Osteoblast (primary cell): Measurements from ENCODE around the gene CDC14A. TPM values are rescaled to one million over a fixed set of nuclear protein-coding genes. Genes with fewer than 3 reads are reported as not detected.

Source experiments
- DNase-seq: peaks from one replicate; pipeline ENCODE4 v3.0.0; 2011; ENCODE audit warnings: low spot score, mixed read lengths; ENCODE audit not compliant: insufficient read length; ENCODE audit errors: missing footprints
- H2AFZ ChIP-seq: 2 replicates; pipeline ENCODE4 v1.6.0; 2011; ENCODE audit warnings: mild to moderate bottlenecking, low read length
- H3K27ac ChIP-seq: 2 replicates; pipeline ENCODE4 v1.5.1; 2011; ENCODE audit warnings: mild to moderate bottlenecking, low read depth, low read length, moderate library complexity
- H3K27me3 ChIP-seq: 2 replicates; pipeline ENCODE4 v1.6.0; 2012; ENCODE audit warnings: mild to moderate bottlenecking, control low read depth, inconsistent platforms, low read length, moderate library complexity; ENCODE audit not compliant: insufficient read depth
- H3K36me3 ChIP-seq: 2 replicates; pipeline ENCODE4 v1.5.1; 2011; ENCODE audit warnings: mild to moderate bottlenecking, low read length, control low read depth, moderate library complexity; ENCODE audit not compliant: insufficient read depth
- H3K4me1 ChIP-seq: 2 replicates; pipeline ENCODE4 v1.5.1; 2011; ENCODE audit warnings: mild to moderate bottlenecking, low read length, control low read depth, moderate library complexity; ENCODE audit not compliant: insufficient read depth
- H3K4me2 ChIP-seq: 2 replicates; pipeline ENCODE4 v1.6.0; 2011; ENCODE audit warnings: mild to moderate bottlenecking, low read length; ENCODE audit not compliant: insufficient read depth
- H3K4me3 ChIP-seq: fragments of 200-600 bp; sonication (generic); 3 replicates; pipeline ENCODE4 v1.5.1; 2012; ENCODE audit warnings: mild to moderate bottlenecking, low read length, inconsistent platforms; ENCODE audit not compliant: insufficient read depth
- H3K79me2 ChIP-seq: 2 replicates; pipeline ENCODE4 v1.6.0; 2012; ENCODE audit warnings: mild to moderate bottlenecking, low read length, control low read depth, inconsistent platforms; ENCODE audit not compliant: insufficient read depth
- H3K9me3 ChIP-seq: 2 replicates; pipeline ENCODE4 v1.5.1; 2011; ENCODE audit warnings: low read depth, low read length, control low read depth
- H4K20me1 ChIP-seq: 2 replicates; pipeline ENCODE4 v1.6.0; 2012; ENCODE audit warnings: mild to moderate bottlenecking, low read length, control low read depth; ENCODE audit not compliant: insufficient read depth
- CTCF ChIP-seq: IDR thresholded peaks from 2 replicates; pipeline ENCODE4 v1.5.1; 2011; ENCODE audit warnings: mild to moderate bottlenecking, low read depth, low read length, moderate library complexity; ENCODE audit errors: extremely low read depth
- total RNA-seq: library from RNA; depleted of rRNA; stranded (reverse); fragments of >200 nt; gene quantifications from 2 replicates; pipeline ENCODE4 v1.2.3, GENCODE V29; 2012

Gene CDC14A
- total RNA-seq, 1 donor, result 6.9 TPM

- H3K27ac ChIP-seq, result no peak overlapping the region
- no peaks in the 10 kb centered on the region for H3K9me3 ChIP-seq
- no peak overlapping the region for H2AFZ ChIP-seq
- H3K79me2 ChIP-seq, result no peaks in the 10 kb centered on the region
- H3K27me3 ChIP-seq, result no peaks in the 10 kb centered on the region
- H3K36me3 ChIP-seq, result no peaks in the 10 kb centered on the region
- H4K20me1 ChIP-seq, result no peaks in the 10 kb centered on the region
- no peak for DNase-seq
- no peak overlapping the region for H3K4me2 ChIP-seq
- no peak for TF ChIP-seq CTCF
- H3K4me3 ChIP-seq, result no peak overlapping the region
- peaks cover 6% of the 10 kb centered on the region for H3K4me1 ChIP-seq
Measured at GRCh38 chr1:100462326-100463025, 110.2 kb downstream of the CDC14A start.

- DNase-seq, result peak; percentile 68
- no peaks in the 10 kb centered on the region for H3K36me3 ChIP-seq
- H3K4me2 ChIP-seq, result peak overlapping the region; percentile 5
- TF ChIP-seq CTCF, result peak; percentile 99
- H3K9me3 ChIP-seq, result no peaks in the 10 kb centered on the region
- no peak overlapping the region for H3K27ac ChIP-seq
- no peak overlapping the region for H3K4me3 ChIP-seq
- H3K4me1 ChIP-seq, result peaks cover 6% of the 10 kb centered on the region
- no peaks in the 10 kb centered on the region for H3K27me3 ChIP-seq
- peak overlapping the region; percentile 53 for H2AFZ ChIP-seq
- no peaks in the 10 kb centered on the region for H3K79me2 ChIP-seq
- H4K20me1 ChIP-seq, result no peaks in the 10 kb centered on the region
Measured at GRCh38 chr1:100463791-100464424, 111.6 kb downstream of the CDC14A start.

GRCh38 chr1:100469578-100469977 lies 117.3 kb downstream of the CDC14A start:
- Histone ChIP-seq H3K79me2 (no peaks in the 10 kb centered on the region), H3K9me3 (no peaks in the 10 kb centered on the region), H3K4me1 (no peaks in the 10 kb centered on the region), H2AFZ (no peak overlapping the region), H3K36me3 (no peaks in the 10 kb centered on the region), H3K4me3 (no peak overlapping the region), H3K27ac (no peak overlapping the region), H3K4me2 (no peak overlapping the region), H4K20me1 (no peaks in the 10 kb centered on the region), H3K27me3 (no peaks in the 10 kb centered on the region)
- TF ChIP-seq CTCF, result no peak
- DNase-seq, result no peak

GRCh38 chr1:100474834-100475233 lies 122.5 kb downstream of the CDC14A start:
- no peak for TF ChIP-seq CTCF
- Histone ChIP-seq H3K9me3 (no peaks in the 10 kb centered on the region), H4K20me1 (no peaks in the 10 kb centered on the region), H3K79me2 (no peaks in the 10 kb centered on the region), H3K4me3 (no peak overlapping the region), H2AFZ (no peak overlapping the region), H3K4me2 (no peak overlapping the region), H3K4me1 (no peaks in the 10 kb centered on the region), H3K27ac (no peak overlapping the region), H3K36me3 (no peaks in the 10 kb centered on the region), H3K27me3 (no peaks in the 10 kb centered on the region)
- no peak for DNase-seq
